Ureter (tissue), 1 donor: ENCODE data around the gene DPYD. TPM values are rescaled to one million over a fixed set of nuclear protein-coding genes. Genes with fewer than 3 reads are reported as not detected.

Source experiments
- DNase-seq: peaks from one replicate; pipeline ENCODE4 v3.0.0-alpha.2; 2020; ENCODE audit warnings: low spot score
- total RNA-seq: library from RNA; stranded (reverse); gene quantifications from one replicate; pipeline ENCODE4 v1.2.4, GENCODE V29; 2023
- donor health status: DM: yes; HTN: yes; CAD: no.

The DPYD gene
- total RNA-seq, 1 donor from 2014 or later: 31.2 TPM

- DNase-seq: no peak
Measured at GRCh38 chr1:97091679-97092078, 829.2 kb downstream of the DPYD start.

GRCh38 chr1:97091263-97091662 lies 829.6 kb downstream of the DPYD start:
- DNase-seq: no peak

GRCh38 chr1:97090725-97091124 lies 830.1 kb downstream of the DPYD start:
- DNase-seq: no peak

GRCh38 chr1:97089173-97089572 lies 831.7 kb downstream of the DPYD start:
- DNase-seq: no peak

GRCh38 chr1:97088391-97088790 lies 832.4 kb downstream of the DPYD start:
- no peak for DNase-seq

GRCh38 chr1:97084546-97084945 lies 836.3 kb downstream of the DPYD start:
- DNase-seq: no peak

- no peak for DNase-seq
Measured at GRCh38 chr1:97082160-97082848, 838.5 kb downstream of the DPYD start.

GRCh38 chr1:97078872-97079271 lies 842.0 kb downstream of the DPYD start:
- DNase-seq: no peak

- DNase-seq: no peak
Measured at GRCh38 chr1:97077221-97077620, 843.6 kb downstream of the DPYD start.

- DNase-seq: no peak
Measured at GRCh38 chr1:97074771-97075170, 846.1 kb downstream of the DPYD start.

- no peak for DNase-seq
Measured at GRCh38 chr1:97073936-97074335, 846.9 kb downstream of the DPYD start.

GRCh38 chr1:97073169-97073568 lies 847.7 kb downstream of the DPYD start:
- no peak for DNase-seq

- DNase-seq: no peak
Measured at GRCh38 chr1:97071173-97071572, 849.7 kb downstream of the DPYD start.

- DNase-seq: no peak
Measured at GRCh38 chr1:97070376-97070775, 850.5 kb downstream of the DPYD start.

- no peak for DNase-seq
Measured at GRCh38 chr1:97069312-97069711, 851.5 kb downstream of the DPYD start.

GRCh38 chr1:97066860-97067259 lies 854.0 kb downstream of the DPYD start:
- DNase-seq: no peak

GRCh38 chr1:97063532-97063931 lies 857.3 kb downstream of the DPYD start:
- no peak for DNase-seq

GRCh38 chr1:97061604-97062003 lies 859.2 kb downstream of the DPYD start:
- no peak for DNase-seq

- no peak for DNase-seq
Measured at GRCh38 chr1:97056386-97056785, 864.4 kb downstream of the DPYD start.

- DNase-seq: no peak
Measured at GRCh38 chr1:97053268-97053667, 867.6 kb downstream of the DPYD start.

GRCh38 chr1:97051823-97052222 lies 869.0 kb downstream of the DPYD start:
- no peak for DNase-seq

- no peak for DNase-seq
Measured at GRCh38 chr1:97050506-97050905, 870.3 kb downstream of the DPYD start.

GRCh38 chr1:97047421-97047793 lies 873.4 kb downstream of the DPYD start:
- no peak for DNase-seq

- no peak for DNase-seq
Measured at GRCh38 chr1:97046765-97047420, 873.9 kb downstream of the DPYD start.
